HepG2 (cell line): ENCODE data around the gene BAG5. TPM values are rescaled to one million over a fixed set of nuclear protein-coding genes. Genes with fewer than 3 reads are reported as not detected.

Experiments
- ATAC-seq: fragments of 200-7000 bp; cut with Tn5 transposase; 3 replicates; pipeline ENCODE4 v1.9.1; 2020; ENCODE audit warnings: mild to moderate bottlenecking, moderate library complexity
- BruUV-seq: library from RNA; stranded (reverse); fragments of 400-500 nt; replicated peaks from 2 replicates; lab custom pipeline; 2021; lab: Mats Ljungman, UMichigan
- CTCF ChIA-PET: fragments of 300-600 bp; formaldehyde crosslinking; extraction: SDS; loops from one replicate; lab custom pipeline; 2021; ENCODE audit warnings: low total read pairs, inconsistent platforms, low intra/inter-chr PET ratio; lab: Yijun Ruan, JAX
- POLR2A ChIA-PET: fragments of 350-600 bp; sonication (Branson Sonifier 250); formaldehyde crosslinking; loops from one replicate; lab custom pipeline; 2020; ENCODE audit warnings: antibody characterized with exemption, inconsistent platforms; lab: Yijun Ruan, JAX
- DNase-seq: peaks from one replicate; pipeline ENCODE4 v3.0.0-alpha.2; 2015; ENCODE audit warnings: low spot score
- FAIRE-seq: peaks from 3 replicates; lab custom pipeline; 2011; peaks lifted over from hg19 to GRCh38; lab: Jason Lieb, UNC
- H2AFZ ChIP-seq: one replicate; pipeline ENCODE4 v1.6.1; 2011; ENCODE audit warnings: low read length, inconsistent platforms
- H3K27ac ChIP-seq: fragments of 300-600 bp; 3 replicates; pipeline ENCODE4 v1.8.0; 2011; ENCODE audit warnings: mixed run types, mild to moderate bottlenecking, mixed read lengths, low read length, inconsistent platforms; ENCODE audit not compliant: insufficient read depth; ENCODE audit errors: extremely low read length
- H3K27me3 ChIP-seq, 2 experiments: fragments of 200-600 bp in 1 of 2; 2 replicates in 1 of 2; 3 replicates in 1 of 2; pipeline versions ENCODE4 v1.6.0 to v1.8.0; 2011; ENCODE audit warnings: low read length in 2 of 2, mild to moderate bottlenecking in 2 of 2, moderate library complexity in 2 of 2, inconsistent platforms in 1 of 2; ENCODE audit not compliant: insufficient read depth in 2 of 2, control insufficient read depth in 1 of 2
- H3K36me3 ChIP-seq, 2 experiments: fragments of 200-600 bp in 1 of 2; replicated peaks in 1 of 2; 2 replicates in 1 of 2; 3 replicates in 1 of 2; pipeline versions ENCODE4 v1.5.1 to v1.8.0; 2011; ENCODE audit warnings: low read length in 2 of 2, inconsistent platforms in 1 of 2; ENCODE audit not compliant: insufficient read depth in 2 of 2, control insufficient read depth in 1 of 2
- H3K4me1 ChIP-seq: 2 replicates; pipeline ENCODE4 v1.5.1; 2012; ENCODE audit warnings: low read length, inconsistent platforms; ENCODE audit not compliant: insufficient read depth
- H3K4me2 ChIP-seq: 2 replicates; pipeline ENCODE4 v1.6.0; 2011; ENCODE audit warnings: low read depth, low read length, inconsistent platforms
- H3K4me3 ChIP-seq, 3 experiments: fragments of 200-600 bp in 1 of 3; sonication (generic), shearing (Covaris generic) in 1 of 3; replicated peaks in 1 of 3; 2 replicates each; pipeline ENCODE4 v1.5.1; 2011 to 2016; ENCODE audit warnings: low read length in 3 of 3, inconsistent platforms in 2 of 3, low read depth in 2 of 3, mild to moderate bottlenecking in 2 of 3, control low read depth in 1 of 3, mixed read lengths in 1 of 3; ENCODE audit not compliant: insufficient read depth in 1 of 3
- H3K79me2 ChIP-seq: one replicate; pipeline ENCODE4 v1.6.1; 2011; ENCODE audit warnings: low read length, inconsistent platforms; ENCODE audit not compliant: insufficient read depth
- H3K9ac ChIP-seq: 2 replicates; pipeline ENCODE4 v1.6.0; 2011; ENCODE audit warnings: mild to moderate bottlenecking, low read depth, low read length, inconsistent platforms; ENCODE audit not compliant: insufficient read depth
- H3K9me3 ChIP-seq: 2 replicates; pipeline ENCODE4 v1.5.1; 2012; ENCODE audit warnings: mild to moderate bottlenecking, low read length
- H4K20me1 ChIP-seq: 2 replicates; pipeline ENCODE4 v1.6.0; 2011; ENCODE audit warnings: inconsistent platforms, mild to moderate bottlenecking, low read length, moderate library complexity; ENCODE audit not compliant: insufficient read depth
- CBX1 ChIP-seq: IDR thresholded peaks from one replicate; pipeline ENCODE4 v1.6.1; 2016; ENCODE audit warnings: antibody characterized with exemption, low read depth
- FOSL1 ChIP-seq: sonication (generic); formaldehyde crosslinking; IDR thresholded peaks from 2 replicates; pipeline ENCODE4 v1.9.0; 2021; ENCODE audit warnings: missing genetic modification reagents, borderline replicate concordance
- KDM6A ChIP-seq: IDR thresholded peaks from 2 replicates; pipeline ENCODE4 v1.6.1; 2016; ENCODE audit warnings: low read depth
- PHF21A ChIP-seq: sonication (generic); formaldehyde crosslinking; IDR thresholded peaks from 2 replicates; pipeline ENCODE4 v1.5.0; 2020; ENCODE audit warnings: mild to moderate bottlenecking, missing genetic modification reagents
- PPARG ChIP-seq: conservative IDR thresholded peaks from 2 replicates; pipeline ENCODE4 v1.6.1; 2016; ENCODE audit warnings: missing biosample characterization, missing genetic modification reagents
- SETDB1 ChIP-seq: sonication (generic); formaldehyde crosslinking; IDR thresholded peaks from 2 replicates; pipeline ENCODE4 v1.5.1; 2020; ENCODE audit warnings: missing genetic modification reagents, mild to moderate bottlenecking, borderline replicate concordance
- TEAD3 ChIP-seq: optimal IDR thresholded peaks from 2 replicates; pipeline ENCODE3; 2016; ENCODE audit warnings: borderline replicate concordance
- ZNF546 ChIP-seq: sonication (generic); formaldehyde crosslinking; conservative IDR thresholded peaks from 2 replicates; pipeline ENCODE4 v1.8.1; 2023; ENCODE audit warnings: mild to moderate bottlenecking, missing genetic modification reagents
- ZNF792 ChIP-seq: IDR thresholded peaks from 2 replicates; pipeline ENCODE4 v1.6.1; 2016
- WGBS: methylation state at CpG from one replicate; pipeline ENCODE4 v1.1.6; 2017; ENCODE audit warnings: low lambda C conversion rate; 5-methylcytosine and 5-hydroxymethylcytosine counted together
- in situ Hi-C: cut with HindIII; loops from 2 replicates; pipeline ENCODE4 v1.10.0; 2017; ENCODE audit warnings: low pct_unique_long_range_greater_than_20kb; ENCODE audit not compliant: extremely low pct_ligation_motif_present
- intact Hi-C: fragments of 100-400 bp; cut with micrococcal nuclease; formaldehyde crosslinking; loops from one replicate; pipeline ENCODE4 v1.10.0; 2022; ENCODE audit not compliant: unreplicated experiment
- polyA plus RNA-seq, 8 experiments: library from polyadenylated mRNA; depleted of rRNA in 3 of 8; stranded (reverse) in 7 of 8; unstranded in 1 of 8; fragments of >200 nt; fragmentation: Illumina TruSeq in 4 of 8; extraction: Trizol in 4 of 8; gene quantifications; 2 replicates each; pipeline versions ENCODE4 v1.2.1 to v1.2.3, GENCODE V29; 2011 to 2016; ENCODE audit warnings: low read depth in 4 of 8, missing spikeins in 1 of 8, mixed read lengths in 1 of 8; ENCODE audit not compliant: insufficient read depth in 1 of 8
- total RNA-seq, 5 experiments: library from RNA; depleted of rRNA; stranded (reverse); fragments of >200 nt; fragmentation: Illumina TruSeq; extraction: Trizol; gene quantifications; 2 replicates each; pipeline ENCODE4 v1.2.3, GENCODE V29; 2016; ENCODE audit warnings: low read depth in 1 of 5
- TF ChIP-seq, protein P1 (sequence below): sonication (generic); formaldehyde crosslinking; IDR thresholded peaks from 2 replicates; pipeline ENCODE4 v1.4.0; 2020; ENCODE audit warnings: missing genetic modification reagents, borderline replicate concordance
- TF ChIP-seq, protein P2 (sequence below): sonication (generic); formaldehyde crosslinking; IDR thresholded peaks from 2 replicates; pipeline ENCODE4 v1.4.0; 2020; ENCODE audit warnings: missing genetic modification reagents, borderline replicate concordance

The BAG5 gene
- total and polyA plus RNA-seq, 2 of the 13 experiments (the other 11 are each of a cell fraction or from before 2014, with no cell fraction given), result 3.5 to 21.0 TPM

DNA sequence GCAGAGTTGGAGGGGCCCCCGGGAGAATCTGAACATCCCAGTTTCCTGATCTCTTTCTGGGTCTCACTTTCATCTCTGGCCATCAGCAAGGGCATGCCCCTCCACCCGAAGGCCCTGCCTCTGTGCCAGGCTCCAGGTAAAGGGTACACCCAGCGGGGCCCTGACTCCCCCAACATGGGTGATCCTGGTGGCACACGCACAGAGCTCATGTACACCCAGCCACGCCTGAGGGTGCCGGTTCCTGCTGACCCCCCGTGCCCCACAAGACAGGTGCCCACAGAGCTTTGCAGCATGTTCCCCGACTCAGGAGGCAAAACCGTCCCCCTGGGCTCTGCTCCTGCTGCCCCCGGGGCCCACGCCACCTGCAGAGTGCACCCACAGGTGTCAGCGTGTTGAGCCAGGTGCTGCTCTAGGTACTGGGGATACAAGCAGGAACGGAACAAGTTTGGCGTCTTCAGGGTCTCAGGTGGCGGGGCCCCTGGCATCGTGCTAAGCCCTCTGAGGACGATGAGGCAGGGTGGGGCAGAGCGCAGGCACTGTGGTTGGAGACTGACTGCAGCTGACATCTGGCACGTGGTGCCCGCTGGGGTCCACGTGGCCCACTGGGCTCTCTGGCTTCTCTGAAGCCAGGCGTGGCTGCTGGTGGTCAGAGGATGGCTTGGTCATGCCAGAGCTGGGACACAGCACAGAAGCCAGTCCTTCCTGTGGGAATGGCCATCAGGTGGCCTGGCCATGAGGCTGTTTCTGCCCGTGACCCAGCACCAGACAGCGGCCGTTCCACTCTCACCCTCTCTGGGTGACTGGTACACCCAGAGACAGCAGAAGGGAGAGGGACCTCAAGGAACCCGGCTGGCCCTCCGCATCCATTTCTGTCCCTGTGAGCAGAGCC lies 13.8 kb downstream of the BAG5 start (continued):
- no peak for TF ChIP-seq ZNF546 (CRISPR knock-in tag)
- TF ChIP-seq CBX1, result no peak
- no peak for TF ChIP-seq FOSL1 (CRISPR knock-in tag)
- TF ChIP-seq PHF21A (CRISPR knock-in tag), result no peak

DNA sequence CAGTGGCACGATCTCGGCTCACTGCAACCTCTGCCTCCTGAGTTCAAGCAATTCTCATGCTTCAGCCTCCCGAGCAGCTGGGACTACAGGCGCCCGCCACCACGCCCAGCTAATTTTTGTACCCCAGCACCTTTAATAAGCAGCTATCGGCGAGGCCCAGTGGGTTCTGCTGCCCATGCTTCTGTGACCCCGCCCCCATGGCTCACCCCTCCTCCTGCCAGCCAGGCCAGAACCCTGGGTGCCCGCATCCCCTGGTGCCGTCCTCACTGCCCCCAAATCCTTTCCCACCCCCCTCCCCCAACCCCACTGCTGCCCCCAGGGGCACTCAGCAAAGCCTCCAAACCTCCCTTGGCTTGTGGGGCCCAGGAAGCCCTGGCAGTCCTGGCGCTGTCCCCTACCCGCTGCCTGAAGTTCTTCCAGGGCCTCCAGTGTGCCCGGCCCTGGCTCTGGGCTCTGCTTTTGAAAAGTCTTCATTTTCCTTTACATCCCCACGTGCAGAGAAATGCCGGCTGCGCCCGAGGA lies 14.5 kb downstream of the BAG5 start:
- WGBS, result 88% methylated on average over 18 of the region's 18 CpGs
- no peaks in the 10 kb centered on the region for H3K79me2 ChIP-seq
- DNase-seq, result no peak
- ChIA-PET CTCF (interaction anchor here (0.7 kb wide), 1 partner anchor 48 kb away, joined by 3 read pairs; no protein-coding TSS in a partner anchor), POLR2A (no interaction called here)
- intact Hi-C loops, result no loop called here
- peaks cover 32% of the 10 kb centered on the region for H3K4me1 ChIP-seq
- no peaks in the 10 kb centered on the region for H3K27me3 ChIP-seq
- in situ Hi-C loops, result loop anchor here (5.0 kb wide), 1 partner anchor 46 kb away; no protein-coding TSS in a partner anchor
- no peak for ATAC-seq
- no peak overlapping the region for H3K9ac ChIP-seq
- H3K4me3 ChIP-seq, result no peak overlapping the region
- H3K4me2 ChIP-seq, result no peak overlapping the region
- H2AFZ ChIP-seq, result no peak overlapping the region
- no peaks in the 10 kb centered on the region for H3K9me3 ChIP-seq
- H3K27ac ChIP-seq, result no peak overlapping the region
- H4K20me1 ChIP-seq, result no peaks in the 10 kb centered on the region
- no peak for FAIRE-seq
- BruUV-seq, result no TSS peak
- H3K36me3 ChIP-seq, result no peaks in the 10 kb centered on the region
- no peak for TF ChIP-seq SETDB1 (CRISPR knock-in tag)
- TF ChIP-seq, protein P1, sequence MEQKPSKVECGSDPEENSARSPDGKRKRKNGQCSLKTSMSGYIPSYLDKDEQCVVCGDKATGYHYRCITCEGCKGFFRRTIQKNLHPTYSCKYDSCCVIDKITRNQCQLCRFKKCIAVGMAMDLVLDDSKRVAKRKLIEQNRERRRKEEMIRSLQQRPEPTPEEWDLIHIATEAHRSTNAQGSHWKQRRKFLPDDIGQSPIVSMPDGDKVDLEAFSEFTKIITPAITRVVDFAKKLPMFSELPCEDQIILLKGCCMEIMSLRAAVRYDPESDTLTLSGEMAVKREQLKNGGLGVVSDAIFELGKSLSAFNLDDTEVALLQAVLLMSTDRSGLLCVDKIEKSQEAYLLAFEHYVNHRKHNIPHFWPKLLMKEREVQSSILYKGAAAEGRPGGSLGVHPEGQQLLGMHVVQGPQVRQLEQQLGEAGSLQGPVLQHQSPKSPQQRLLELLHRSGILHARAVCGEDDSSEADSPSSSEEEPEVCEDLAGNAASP, result no peak
- no peak for TF ChIP-seq PPARG
- no peak for TF ChIP-seq KDM6A (CRISPR knock-in tag)
- no peak for TF ChIP-seq TEAD3 (CRISPR knock-in tag)
- no peak for TF ChIP-seq ZNF792 (CRISPR knock-in tag)
- TF ChIP-seq, protein P2, sequence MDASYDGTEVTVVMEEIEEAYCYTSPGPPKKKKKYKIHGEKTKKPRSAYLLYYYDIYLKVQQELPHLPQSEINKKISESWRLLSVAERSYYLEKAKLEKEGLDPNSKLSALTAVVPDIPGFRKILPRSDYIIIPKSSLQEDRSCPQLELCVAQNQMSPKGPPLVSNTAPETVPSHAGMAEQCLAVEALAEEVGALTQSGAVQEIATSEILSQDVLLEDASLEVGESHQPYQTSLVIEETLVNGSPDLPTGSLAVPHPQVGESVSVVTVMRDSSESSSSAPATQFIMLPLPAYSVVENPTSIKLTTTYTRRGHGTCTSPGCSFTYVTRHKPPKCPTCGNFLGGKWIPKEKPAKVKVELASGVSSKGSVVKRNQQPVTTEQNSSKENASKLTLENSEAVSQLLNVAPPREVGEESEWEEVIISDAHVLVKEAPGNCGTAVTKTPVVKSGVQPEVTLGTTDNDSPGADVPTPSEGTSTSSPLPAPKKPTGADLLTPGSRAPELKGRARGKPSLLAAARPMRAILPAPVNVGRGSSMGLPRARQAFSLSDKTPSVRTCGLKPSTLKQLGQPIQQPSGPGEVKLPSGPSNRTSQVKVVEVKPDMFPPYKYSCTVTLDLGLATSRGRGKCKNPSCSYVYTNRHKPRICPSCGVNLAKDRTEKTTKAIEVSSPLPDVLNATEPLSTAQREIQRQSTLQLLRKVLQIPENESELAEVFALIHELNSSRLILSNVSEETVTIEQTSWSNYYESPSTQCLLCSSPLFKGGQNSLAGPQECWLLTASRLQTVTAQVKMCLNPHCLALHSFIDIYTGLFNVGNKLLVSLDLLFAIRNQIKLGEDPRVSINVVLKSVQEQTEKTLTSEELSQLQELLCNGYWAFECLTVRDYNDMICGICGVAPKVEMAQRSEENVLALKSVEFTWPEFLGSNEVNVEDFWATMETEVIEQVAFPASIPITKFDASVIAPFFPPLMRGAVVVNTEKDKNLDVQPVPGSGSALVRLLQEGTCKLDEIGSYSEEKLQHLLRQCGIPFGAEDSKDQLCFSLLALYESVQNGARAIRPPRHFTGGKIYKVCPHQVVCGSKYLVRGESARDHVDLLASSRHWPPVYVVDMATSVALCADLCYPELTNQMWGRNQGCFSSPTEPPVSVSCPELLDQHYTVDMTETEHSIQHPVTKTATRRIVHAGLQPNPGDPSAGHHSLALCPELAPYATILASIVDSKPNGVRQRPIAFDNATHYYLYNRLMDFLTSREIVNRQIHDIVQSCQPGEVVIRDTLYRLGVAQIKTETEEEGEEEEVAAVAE (CRISPR knock-in tag), result no peak
